ENCODE measurements around the gene MAEL.

MAEL gene

DNA sequence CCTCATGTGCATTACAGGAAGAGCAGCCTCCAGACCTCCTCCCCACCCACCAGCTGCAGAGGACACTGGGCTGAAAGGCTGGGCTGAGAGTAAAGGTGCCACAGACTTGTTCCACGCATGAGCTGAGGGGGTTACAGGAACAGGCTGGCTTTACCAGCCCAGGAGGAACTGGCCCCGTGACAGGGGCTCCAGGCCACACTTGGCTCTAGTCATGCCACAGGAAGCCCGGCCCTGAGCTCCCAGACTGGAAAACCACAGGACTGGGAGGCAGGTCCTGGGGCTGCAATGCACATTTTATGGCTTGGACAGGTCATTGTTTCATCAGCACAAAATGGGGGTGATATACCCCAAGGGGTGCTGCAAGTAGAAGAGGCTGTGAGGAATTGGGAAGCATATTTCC is 65.5 kb downstream of the MAEL start:
- in situ Hi-C loops (cut with HindIII; ENCODE audit: low sequenced_read_pairs) = loop anchor here (10.0 to 25.0 kb wide), 2 partner anchors 150 to 358 kb away; no protein-coding TSS in a partner anchor
- DNase-seq (ENCODE audit: low read depth) = no peak
- no peak overlapping the region for H3K4me3 ChIP-seq (ENCODE audit: low read depth, low read length)
- TF ChIP-seq, protein P1, sequence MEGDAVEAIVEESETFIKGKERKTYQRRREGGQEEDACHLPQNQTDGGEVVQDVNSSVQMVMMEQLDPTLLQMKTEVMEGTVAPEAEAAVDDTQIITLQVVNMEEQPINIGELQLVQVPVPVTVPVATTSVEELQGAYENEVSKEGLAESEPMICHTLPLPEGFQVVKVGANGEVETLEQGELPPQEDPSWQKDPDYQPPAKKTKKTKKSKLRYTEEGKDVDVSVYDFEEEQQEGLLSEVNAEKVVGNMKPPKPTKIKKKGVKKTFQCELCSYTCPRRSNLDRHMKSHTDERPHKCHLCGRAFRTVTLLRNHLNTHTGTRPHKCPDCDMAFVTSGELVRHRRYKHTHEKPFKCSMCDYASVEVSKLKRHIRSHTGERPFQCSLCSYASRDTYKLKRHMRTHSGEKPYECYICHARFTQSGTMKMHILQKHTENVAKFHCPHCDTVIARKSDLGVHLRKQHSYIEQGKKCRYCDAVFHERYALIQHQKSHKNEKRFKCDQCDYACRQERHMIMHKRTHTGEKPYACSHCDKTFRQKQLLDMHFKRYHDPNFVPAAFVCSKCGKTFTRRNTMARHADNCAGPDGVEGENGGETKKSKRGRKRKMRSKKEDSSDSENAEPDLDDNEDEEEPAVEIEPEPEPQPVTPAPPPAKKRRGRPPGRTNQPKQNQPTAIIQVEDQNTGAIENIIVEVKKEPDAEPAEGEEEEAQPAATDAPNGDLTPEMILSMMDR (IDR thresholded peaks at IDR 0.05; ENCODE audit: low read depth, low read length, missing control alignments) = no peak

DNA sequence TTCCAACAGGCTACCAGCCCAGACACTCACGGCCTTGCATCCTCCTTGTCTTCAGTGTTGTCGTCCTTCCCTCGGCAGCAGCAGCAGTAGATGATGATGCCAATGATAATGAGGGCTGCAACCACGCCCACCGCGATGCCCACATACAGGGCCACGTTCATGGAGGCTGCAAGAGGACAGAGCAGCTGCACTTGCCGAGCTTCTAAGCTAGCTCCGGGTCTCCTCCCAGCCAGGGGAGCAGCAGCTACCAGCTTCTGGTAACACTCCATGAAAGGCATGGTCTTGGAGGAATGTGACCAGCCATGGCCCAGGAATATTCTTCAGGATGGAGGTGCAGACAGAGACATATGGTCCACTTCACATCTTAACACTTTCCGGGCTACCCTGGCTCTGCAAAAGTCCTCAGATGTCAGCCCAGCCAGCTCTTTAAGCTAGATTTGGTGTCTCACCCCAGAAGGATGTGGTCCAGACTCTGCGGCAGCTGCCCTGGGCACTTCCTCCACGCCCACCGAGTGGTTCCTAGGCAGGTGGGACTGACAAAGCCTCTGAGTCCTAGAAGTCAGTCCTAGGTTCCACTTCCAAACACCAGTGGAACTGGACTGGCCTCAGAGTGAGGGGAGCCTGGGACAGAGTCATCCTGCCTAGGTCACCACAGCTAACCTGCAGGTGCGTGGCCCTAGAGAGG is 66.0 kb downstream of the MAEL start:
- in situ Hi-C loops (cut with HindIII; ENCODE audit: low sequenced_read_pairs) = loop anchor here (10.0 to 25.0 kb wide), 2 partner anchors 150 to 357 kb away; no protein-coding TSS in a partner anchor
- no peak for DNase-seq (ENCODE audit: low read depth)
- H3K4me3 ChIP-seq (ENCODE audit: low read depth, low read length) = no peak overlapping the region
- TF ChIP-seq, protein P1 (IDR thresholded peaks at IDR 0.05; ENCODE audit: low read depth, low read length, missing control alignments) = no peak

DNA sequence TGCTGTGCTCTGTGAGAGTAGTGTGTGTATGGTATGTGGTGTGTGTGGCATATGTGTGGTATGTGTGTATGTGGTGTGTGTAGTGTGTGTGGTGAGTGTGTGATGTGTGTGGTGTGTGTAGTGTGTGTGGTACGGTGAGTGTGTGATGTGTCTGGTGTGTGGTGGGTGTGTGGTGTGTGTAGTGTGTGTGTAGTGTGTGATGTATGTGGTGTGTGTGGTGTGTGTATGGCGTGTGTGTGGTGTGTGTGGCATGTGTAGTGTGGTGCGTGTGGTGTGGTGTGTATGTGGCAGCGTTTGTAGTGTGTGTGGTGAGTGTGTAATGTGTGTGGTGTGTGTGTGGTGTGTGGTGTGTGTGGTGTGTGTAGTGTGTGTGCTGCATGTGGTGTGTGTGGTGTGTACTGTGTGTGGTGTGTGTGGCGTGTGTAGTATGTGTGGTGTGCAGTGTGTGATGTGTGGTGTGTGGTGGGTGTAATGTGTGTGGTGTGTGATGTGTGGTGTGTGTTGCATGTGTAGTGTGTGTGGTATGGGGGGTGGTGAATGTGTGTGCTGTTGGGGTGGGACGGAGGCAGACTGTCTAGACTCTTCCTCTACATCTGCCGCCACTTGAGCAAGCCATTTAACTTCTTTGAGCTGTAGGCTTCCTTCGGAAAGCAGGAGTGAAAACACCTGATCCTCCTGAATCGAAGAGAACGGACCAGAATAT is 67.6 kb downstream of the MAEL start:
- in situ Hi-C loops (cut with HindIII; ENCODE audit: low sequenced_read_pairs) = loop anchor here (10.0 to 25.0 kb wide), 2 partner anchors 152 to 356 kb away; no protein-coding TSS in a partner anchor
- no peak overlapping the region for H3K4me3 ChIP-seq (ENCODE audit: low read depth, low read length)
- TF ChIP-seq, protein P1 (IDR thresholded peaks at IDR 0.05; ENCODE audit: low read depth, low read length, missing control alignments) = no peak
- no peak for DNase-seq (ENCODE audit: low read depth)

DNA sequence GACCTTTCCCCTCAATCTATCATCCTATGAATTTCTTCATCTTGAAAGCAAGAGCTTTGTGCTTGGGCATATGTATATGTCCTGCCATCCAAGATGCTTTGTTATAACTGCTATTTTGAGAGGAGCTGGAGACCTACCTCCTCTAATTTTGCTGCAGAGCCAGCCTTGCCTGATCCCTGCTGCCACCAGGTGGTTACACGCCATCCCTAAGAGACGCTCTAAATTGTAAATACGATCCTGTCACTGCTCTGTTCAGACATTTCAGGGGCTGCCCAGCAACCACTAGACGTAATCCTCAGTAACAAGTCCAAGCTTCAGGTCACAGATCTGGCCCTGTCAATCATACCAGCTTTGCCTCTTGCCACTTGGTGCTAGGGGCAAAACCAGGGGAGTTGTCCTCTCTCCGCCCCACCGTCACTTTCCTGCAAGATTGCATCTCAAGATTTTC is 68.2 kb downstream of the MAEL start:
- H3K4me3 ChIP-seq (ENCODE audit: low read depth, low read length) = no peak overlapping the region
- in situ Hi-C loops (cut with HindIII; ENCODE audit: low sequenced_read_pairs) = loop anchor here (10.0 to 25.0 kb wide), 2 partner anchors 152 to 355 kb away; no protein-coding TSS in a partner anchor
- peak; percentile 59 for DNase-seq (ENCODE audit: low read depth)
- TF ChIP-seq, protein P1 (IDR thresholded peaks at IDR 0.05; ENCODE audit: low read depth, low read length, missing control alignments) = peak; percentile 86

DNA sequence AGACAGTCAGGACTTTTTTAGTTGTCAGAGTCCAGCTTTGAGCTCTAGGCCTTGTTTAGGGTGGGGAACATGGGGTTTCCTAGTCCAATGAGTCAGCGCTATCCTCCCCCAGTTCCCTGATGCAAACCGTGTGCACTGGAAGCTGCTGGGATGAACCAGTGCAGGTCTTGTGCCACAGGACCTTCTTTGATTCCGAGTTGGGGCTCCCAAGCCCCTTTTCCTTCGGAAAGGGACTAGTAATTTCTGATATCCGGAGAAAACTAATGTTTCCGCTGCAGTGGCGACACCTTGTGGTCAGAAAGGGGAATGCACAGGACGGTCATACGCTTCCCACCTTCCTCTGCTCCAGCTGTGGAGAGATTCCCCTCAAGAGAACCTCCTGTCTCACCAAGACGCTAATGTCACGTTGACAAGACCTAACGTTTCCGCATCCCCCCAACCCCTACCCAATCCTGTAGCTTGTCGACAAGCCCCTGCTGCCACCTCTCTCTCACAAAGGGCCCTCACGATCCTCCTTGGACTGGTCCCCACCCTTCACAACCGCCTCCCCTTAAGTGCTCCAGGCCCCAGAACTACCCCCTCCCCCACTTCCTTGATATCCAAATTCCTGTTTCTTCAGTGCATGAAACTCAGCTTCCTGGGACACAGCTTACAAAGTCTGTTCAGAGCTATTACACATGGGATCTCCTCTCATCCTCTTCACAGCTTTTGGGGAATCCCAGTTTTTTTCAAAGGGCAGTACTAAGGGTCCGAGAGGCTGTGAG is 70.1 kb downstream of the MAEL start:
- TF ChIP-seq, protein P1 (IDR thresholded peaks at IDR 0.05; ENCODE audit: low read depth, low read length, missing control alignments) = peak; percentile 94
- peak; percentile 43 for DNase-seq (ENCODE audit: low read depth)
- in situ Hi-C loops (cut with HindIII; ENCODE audit: low sequenced_read_pairs) = loop anchor here (10.0 to 25.0 kb wide), 2 partner anchors 154 to 353 kb away; no protein-coding TSS in a partner anchor
- H3K4me3 ChIP-seq (ENCODE audit: low read depth, low read length) = no peak overlapping the region

DNA sequence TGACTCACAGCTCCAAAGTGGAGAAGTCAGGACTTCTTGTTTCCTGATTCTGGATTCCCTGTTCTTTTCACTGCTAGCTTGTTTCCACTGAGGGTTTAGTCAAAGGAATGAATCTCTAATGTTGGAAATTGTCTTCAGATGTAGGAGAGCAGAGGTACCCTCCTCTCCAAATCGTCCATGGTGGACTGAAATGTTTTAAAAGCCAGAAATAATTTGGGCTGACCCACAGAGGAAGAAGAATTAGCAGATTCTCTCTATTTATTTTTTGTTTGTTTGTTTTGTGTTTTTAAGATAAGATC is 70.7 kb downstream of the MAEL start:
- in situ Hi-C loops (cut with HindIII; ENCODE audit: low sequenced_read_pairs) = loop anchor here (10.0 to 25.0 kb wide), 2 partner anchors 155 to 353 kb away; no protein-coding TSS in a partner anchor
- H3K4me3 ChIP-seq (ENCODE audit: low read depth, low read length) = no peak overlapping the region
- DNase-seq (ENCODE audit: low read depth) = no peak
- TF ChIP-seq, protein P1 (IDR thresholded peaks at IDR 0.05; ENCODE audit: low read depth, low read length, missing control alignments) = no peak

All from astrocyte of the cerebellum (primary cell).